Chondrocyte (in vitro differentiated cells): ENCODE results near the gene TRIM9. TPM values are rescaled to one million over a fixed set of nuclear protein-coding genes. Genes with fewer than 3 reads are reported as not detected.

Experiments
- DNase-seq: peaks from one replicate; pipeline ENCODE4 v3.0.0; 2021; ENCODE audit warnings: mixed read lengths, low spot score
- H3K27ac Mint-ChIP-seq: one replicate; pipeline ENCODE4 v1.8.0; 2021; ENCODE audit warnings: mild to moderate bottlenecking, moderate library complexity, mixed read lengths; ENCODE audit not compliant: unreplicated experiment
- H3K27me3 Mint-ChIP-seq: 2 replicates; pipeline ENCODE4 v1.8.0; 2021; ENCODE audit warnings: low read depth, mixed read lengths
- H3K36me3 Mint-ChIP-seq: 2 replicates; pipeline ENCODE4 v1.8.0; 2021; ENCODE audit warnings: low read depth, mixed read lengths
- H3K4me1 Mint-ChIP-seq: 2 replicates; pipeline ENCODE4 v1.8.0; 2021; ENCODE audit warnings: low read depth, mild to moderate bottlenecking, mixed read lengths
- H3K4me3 Mint-ChIP-seq: one replicate; pipeline ENCODE4 v1.8.0; 2021; ENCODE audit warnings: mild to moderate bottlenecking, moderate library complexity, mixed read lengths; ENCODE audit not compliant: unreplicated experiment
- H3K9me3 Mint-ChIP-seq: 2 replicates; pipeline ENCODE4 v1.8.0; 2021; ENCODE audit warnings: low read depth, mixed read lengths
- CTCF ChIP-seq: fragments of 200-600 bp; sonication (generic); IDR thresholded peaks from 2 replicates; pipeline ENCODE4 v1.5.0; 2021; ENCODE audit warnings: antibody characterized with exemption, mild to moderate bottlenecking, moderate library complexity
- total RNA-seq: library from RNA; stranded (reverse); gene quantifications from 3 replicates; pipeline ENCODE4 v1.2.1, GENCODE V29; 2021

The TRIM9 gene
- total RNA-seq, 1 donor from 2014 or later = 15.5 TPM

GRCh38 chr14:51035611-51036192, 59.2 kb downstream of the TRIM9 start:
- no peak for TF ChIP-seq CTCF
- H3K9me3 Mint-ChIP-seq = no peaks in the 10 kb centered on the region
- peak overlapping the region; percentile 65 for H3K27ac Mint-ChIP-seq
- H3K4me1 Mint-ChIP-seq = peaks cover 10% of the 10 kb centered on the region
- no peaks in the 10 kb centered on the region for H3K36me3 Mint-ChIP-seq
- H3K27me3 Mint-ChIP-seq = no peaks in the 10 kb centered on the region
- H3K4me3 Mint-ChIP-seq = no peak overlapping the region
- DNase-seq = no peak

GRCh38 chr14:51028851-51029754, 65.8 kb downstream of the TRIM9 start:
- Mint-ChIP-seq H3K9me3 (no peaks in the 10 kb centered on the region), H3K36me3 (peaks cover 2% of the 10 kb centered on the region), H3K4me3 (peak overlapping the region; percentile 20), H3K27ac (peak overlapping the region; percentile 94), H3K4me1 (peaks cover 41% of the 10 kb centered on the region), H3K27me3 (no peaks in the 10 kb centered on the region)
- no peak for DNase-seq
- TF ChIP-seq CTCF = no peak

- peak overlapping the region; percentile 94 for H3K27ac Mint-ChIP-seq
Measured at GRCh38 chr14:51028361-51028760, 66.5 kb downstream of the TRIM9 start.

GRCh38 chr14:51024377-51024776, 70.5 kb downstream of the TRIM9 start:
- Mint-ChIP-seq H3K27me3 (no peaks in the 10 kb centered on the region), H3K4me3 (no peak overlapping the region), H3K27ac (peak overlapping the region; percentile 70), H3K36me3 (peaks cover 3% of the 10 kb centered on the region), H3K4me1 (peaks cover 78% of the 10 kb centered on the region), H3K9me3 (no peaks in the 10 kb centered on the region)
- no peak for TF ChIP-seq CTCF
- no peak for DNase-seq

More at GRCh38 chr14:51028361-51028760, 66.5 kb downstream of the TRIM9 start:
- peaks cover 47% of the 10 kb centered on the region for H3K4me1 Mint-ChIP-seq
- H3K9me3 Mint-ChIP-seq = no peaks in the 10 kb centered on the region
- no peaks in the 10 kb centered on the region for H3K27me3 Mint-ChIP-seq
- peak overlapping the region; percentile 20 for H3K4me3 Mint-ChIP-seq
- H3K36me3 Mint-ChIP-seq = peaks cover 2% of the 10 kb centered on the region
- DNase-seq = no peak
- TF ChIP-seq CTCF = no peak

GRCh38 chr14:51023964-51024363, 70.9 kb downstream of the TRIM9 start:
- Mint-ChIP-seq H3K36me3 (peaks cover 3% of the 10 kb centered on the region), H3K4me1 (peaks cover 78% of the 10 kb centered on the region)

More at GRCh38 chr14:51023964-51024363, 70.9 kb downstream of the TRIM9 start:
- no peak for TF ChIP-seq CTCF
- Mint-ChIP-seq H3K9me3 (no peaks in the 10 kb centered on the region), H3K27me3 (no peaks in the 10 kb centered on the region), H3K4me3 (no peak overlapping the region), H3K27ac (peak overlapping the region; percentile 70)
- no peak for DNase-seq
